ENCODE data around the gene MYO19. TPM values are rescaled to one million over a fixed set of nuclear protein-coding genes. Genes with fewer than 3 reads are reported as not detected.
A peak's percentile ranks its signal among the peaks of the same experiment; 100 is the strongest.

MYO19 gene
- total and polyA plus RNA-seq, 9 of the 15 experiments (the other 6 are each of a cell fraction or from before 2014, with no cell fraction given), result 21.6 to 176 (median 129) TPM

DNA sequence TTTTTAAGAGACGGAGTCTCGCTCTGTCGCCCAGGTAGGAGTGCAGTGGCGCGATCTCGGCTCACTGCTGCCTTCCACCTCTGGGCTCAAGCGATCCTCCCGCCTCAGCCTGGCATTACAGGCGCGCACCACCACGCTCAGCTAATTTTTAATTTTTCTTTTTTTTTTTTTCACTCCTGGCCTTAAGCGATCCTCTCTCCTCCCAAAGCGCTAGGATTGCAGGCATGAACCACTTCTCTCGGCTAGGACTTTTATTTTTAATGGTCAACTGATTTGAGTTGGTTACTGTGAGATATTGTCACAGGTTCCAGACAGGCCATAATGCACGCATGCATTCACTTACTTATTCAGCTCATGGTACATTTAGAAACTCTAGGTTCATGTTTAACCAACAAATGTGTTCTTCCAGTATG, 1.0 kb upstream of the MYO19 start (continued):
- TF ChIP-seq, protein P1, sequence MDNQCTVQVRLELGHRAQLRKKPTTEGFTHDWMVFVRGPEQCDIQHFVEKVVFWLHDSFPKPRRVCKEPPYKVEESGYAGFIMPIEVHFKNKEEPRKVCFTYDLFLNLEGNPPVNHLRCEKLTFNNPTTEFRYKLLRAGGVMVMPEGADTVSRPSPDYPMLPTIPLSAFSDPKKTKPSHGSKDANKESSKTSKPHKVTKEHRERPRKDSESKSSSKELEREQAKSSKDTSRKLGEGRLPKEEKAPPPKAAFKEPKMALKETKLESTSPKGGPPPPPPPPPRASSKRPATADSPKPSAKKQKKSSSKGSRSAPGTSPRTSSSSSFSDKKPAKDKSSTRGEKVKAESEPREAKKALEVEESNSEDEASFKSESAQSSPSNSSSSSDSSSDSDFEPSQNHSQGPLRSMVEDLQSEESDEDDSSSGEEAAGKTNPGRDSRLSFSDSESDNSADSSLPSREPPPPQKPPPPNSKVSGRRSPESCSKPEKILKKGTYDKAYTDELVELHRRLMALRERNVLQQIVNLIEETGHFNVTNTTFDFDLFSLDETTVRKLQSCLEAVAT (IDR thresholded peaks at IDR 0.05), result peak; percentile 71 to 75; a peak in 1 of 4 replicates
- TF ChIP-seq, protein P2, sequence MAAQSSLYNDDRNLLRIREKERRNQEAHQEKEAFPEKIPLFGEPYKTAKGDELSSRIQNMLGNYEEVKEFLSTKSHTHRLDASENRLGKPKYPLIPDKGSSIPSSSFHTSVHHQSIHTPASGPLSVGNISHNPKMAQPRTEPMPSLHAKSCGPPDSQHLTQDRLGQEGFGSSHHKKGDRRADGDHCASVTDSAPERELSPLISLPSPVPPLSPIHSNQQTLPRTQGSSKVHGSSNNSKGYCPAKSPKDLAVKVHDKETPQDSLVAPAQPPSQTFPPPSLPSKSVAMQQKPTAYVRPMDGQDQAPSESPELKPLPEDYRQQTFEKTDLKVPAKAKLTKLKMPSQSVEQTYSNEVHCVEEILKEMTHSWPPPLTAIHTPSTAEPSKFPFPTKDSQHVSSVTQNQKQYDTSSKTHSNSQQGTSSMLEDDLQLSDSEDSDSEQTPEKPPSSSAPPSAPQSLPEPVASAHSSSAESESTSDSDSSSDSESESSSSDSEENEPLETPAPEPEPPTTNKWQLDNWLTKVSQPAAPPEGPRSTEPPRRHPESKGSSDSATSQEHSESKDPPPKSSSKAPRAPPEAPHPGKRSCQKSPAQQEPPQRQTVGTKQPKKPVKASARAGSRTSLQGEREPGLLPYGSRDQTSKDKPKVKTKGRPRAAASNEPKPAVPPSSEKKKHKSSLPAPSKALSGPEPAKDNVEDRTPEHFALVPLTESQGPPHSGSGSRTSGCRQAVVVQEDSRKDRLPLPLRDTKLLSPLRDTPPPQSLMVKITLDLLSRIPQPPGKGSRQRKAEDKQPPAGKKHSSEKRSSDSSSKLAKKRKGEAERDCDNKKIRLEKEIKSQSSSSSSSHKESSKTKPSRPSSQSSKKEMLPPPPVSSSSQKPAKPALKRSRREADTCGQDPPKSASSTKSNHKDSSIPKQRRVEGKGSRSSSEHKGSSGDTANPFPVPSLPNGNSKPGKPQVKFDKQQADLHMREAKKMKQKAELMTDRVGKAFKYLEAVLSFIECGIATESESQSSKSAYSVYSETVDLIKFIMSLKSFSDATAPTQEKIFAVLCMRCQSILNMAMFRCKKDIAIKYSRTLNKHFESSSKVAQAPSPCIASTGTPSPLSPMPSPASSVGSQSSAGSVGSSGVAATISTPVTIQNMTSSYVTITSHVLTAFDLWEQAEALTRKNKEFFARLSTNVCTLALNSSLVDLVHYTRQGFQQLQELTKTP (IDR thresholded peaks at IDR 0.05; ENCODE audit: low read depth in 1 of 2, partially characterized antibody in 2 of 2), result peak in 1 of 2 experiments; percentile 35
- TF ChIP-seq ZNF589 (CRISPR knock-in tag; IDR thresholded peaks at IDR 0.05; ENCODE audit: low read depth) (peak; percentile 68; the same call in 1 of the 2 replicates), ZNF253 (CRISPR knock-in tag; conservative IDR thresholded peaks at IDR 0.05) (0 out of 2 replicates have a peak, but pooled peaks have one; percentile 46), ZNF212 (CRISPR knock-in tag; IDR thresholded peaks at IDR 0.05) (no peak), SMARCA5 (IDR thresholded peaks at IDR 0.05) (peak; percentile 96; the same call in 1 of the 2 replicates), ZNF24 (IDR thresholded peaks at IDR 0.05) (0 out of 2 replicates have a peak, but pooled peaks have one; percentile 25), FOSL1 (tag; conservative IDR thresholded peaks at IDR 0.05) (0 out of 2 replicates have a peak, but pooled peaks have one; percentile 39), ARNT (IDR thresholded peaks at IDR 0.05) (peak in 1 of 2 experiments; percentile 58; a peak in 1 of 4 replicates), STAT5A (IDR thresholded peaks at IDR 0.05; ENCODE audit: borderline replicate concordance, low read length) (no peak), ZEB2 (IDR thresholded peaks at IDR 0.05) (0 out of 2 replicates have a peak, but pooled peaks have one; percentile 29), PHB2 (IDR thresholded peaks at IDR 0.05; ENCODE audit: low read depth) (peak; percentile 13; the same call in 1 of the 2 replicates), RBM25 (IDR thresholded peaks at IDR 0.05; ENCODE audit: low read depth, low read length, severe bottlenecking) (peak; percentile 44), POLR2AphosphoS5 (IDR thresholded peaks at IDR 0.05; ENCODE audit: control insufficient read depth, insufficient read depth, low read depth, low read length) (no peak; the same call in 1 of the 2 replicates)
- TF ChIP-seq, protein P3, sequence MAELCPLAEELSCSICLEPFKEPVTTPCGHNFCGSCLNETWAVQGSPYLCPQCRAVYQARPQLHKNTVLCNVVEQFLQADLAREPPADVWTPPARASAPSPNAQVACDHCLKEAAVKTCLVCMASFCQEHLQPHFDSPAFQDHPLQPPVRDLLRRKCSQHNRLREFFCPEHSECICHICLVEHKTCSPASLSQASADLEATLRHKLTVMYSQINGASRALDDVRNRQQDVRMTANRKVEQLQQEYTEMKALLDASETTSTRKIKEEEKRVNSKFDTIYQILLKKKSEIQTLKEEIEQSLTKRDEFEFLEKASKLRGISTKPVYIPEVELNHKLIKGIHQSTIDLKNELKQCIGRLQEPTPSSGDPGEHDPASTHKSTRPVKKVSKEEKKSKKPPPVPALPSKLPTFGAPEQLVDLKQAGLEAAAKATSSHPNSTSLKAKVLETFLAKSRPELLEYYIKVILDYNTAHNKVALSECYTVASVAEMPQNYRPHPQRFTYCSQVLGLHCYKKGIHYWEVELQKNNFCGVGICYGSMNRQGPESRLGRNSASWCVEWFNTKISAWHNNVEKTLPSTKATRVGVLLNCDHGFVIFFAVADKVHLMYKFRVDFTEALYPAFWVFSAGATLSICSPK (IDR thresholded peaks at IDR 0.05; ENCODE audit: borderline replicate concordance), result peak; percentile 86; the same call in 1 of the 2 replicates
- TF ChIP-seq, protein P4, sequence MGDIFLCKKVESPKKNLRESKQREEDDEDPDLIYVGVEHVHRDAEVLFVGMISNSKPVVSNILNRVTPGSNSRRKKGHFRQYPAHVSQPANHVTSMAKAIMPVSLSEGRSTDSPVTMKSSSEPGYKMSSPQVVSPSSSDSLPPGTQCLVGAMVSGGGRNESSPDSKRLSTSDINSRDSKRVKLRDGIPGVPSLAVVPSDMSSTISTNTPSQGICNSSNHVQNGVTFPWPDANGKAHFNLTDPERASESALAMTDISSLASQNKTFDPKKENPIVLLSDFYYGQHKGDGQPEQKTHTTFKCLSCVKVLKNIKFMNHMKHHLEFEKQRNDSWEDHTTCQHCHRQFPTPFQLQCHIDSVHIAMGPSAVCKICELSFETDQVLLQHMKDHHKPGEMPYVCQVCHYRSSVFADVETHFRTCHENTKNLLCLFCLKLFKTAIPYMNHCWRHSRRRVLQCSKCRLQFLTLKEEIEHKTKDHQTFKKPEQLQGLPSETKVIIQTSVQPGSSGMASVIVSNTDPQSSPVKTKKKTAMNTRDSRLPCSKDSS (IDR thresholded peaks at IDR 0.05; ENCODE audit: low read depth, partially characterized antibody), result peak; percentile 35

Data from K562 (cell line).